Right ventricle myocardium superior (tissue), 1 donor: ENCODE data around the gene UEVLD. TPM values are rescaled to one million over a fixed set of nuclear protein-coding genes. Genes with fewer than 3 reads are reported as not detected.

Source experiments
- ATAC-seq: fragments of 200-7000 bp; cut with Tn5 transposase; one replicate; pipeline ENCODE4 v1.9.1; 2020; ENCODE audit warnings: mild to moderate bottlenecking; ENCODE audit not compliant: poor library complexity
- DNase-seq: peaks from one replicate; pipeline ENCODE4 v3.0.0-alpha.2; 2020
- intact Hi-C: fragments of 100-400 bp; cut with DNase I; formaldehyde crosslinking; loops from one replicate; pipeline ENCODE4 v1.11.2; 2022
- total RNA-seq: library from RNA; stranded (reverse); fragmentation: NEBNext Ultra II Directional; extraction: Animal tissue kit (Norgen Biotek cat#: 25700); gene quantifications from one replicate; pipeline ENCODE4 v1.2.1, GENCODE V29; 2021
- donor health status: DM: no; HTN: yes; CAD: no; lungs with severe emphysema.

UEVLD gene
- total RNA-seq, 1 donor from 2014 or later = 19.3 TPM

DNA sequence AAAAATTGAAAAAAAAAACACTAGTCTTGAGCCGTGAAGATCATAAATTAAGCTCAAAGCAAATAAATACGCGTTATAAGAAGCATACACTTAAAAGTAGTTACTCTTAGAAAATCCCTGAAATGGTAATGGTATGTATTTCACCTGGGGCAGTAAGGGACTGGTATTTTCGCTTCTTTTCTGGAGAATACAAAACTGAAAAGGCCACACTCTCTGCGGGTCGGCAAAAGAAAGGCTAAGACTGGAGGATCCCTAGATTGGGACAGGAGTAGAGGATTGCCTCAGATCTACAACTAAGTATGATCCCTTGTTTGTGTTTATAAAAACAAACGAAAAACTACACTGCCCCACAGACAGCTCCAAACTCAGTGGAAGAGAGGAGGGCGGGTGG is 62.4 kb downstream of the UEVLD start:
- DNase-seq (no peak), ATAC-seq (no peak)
- intact Hi-C loops = no loop called here

DNA sequence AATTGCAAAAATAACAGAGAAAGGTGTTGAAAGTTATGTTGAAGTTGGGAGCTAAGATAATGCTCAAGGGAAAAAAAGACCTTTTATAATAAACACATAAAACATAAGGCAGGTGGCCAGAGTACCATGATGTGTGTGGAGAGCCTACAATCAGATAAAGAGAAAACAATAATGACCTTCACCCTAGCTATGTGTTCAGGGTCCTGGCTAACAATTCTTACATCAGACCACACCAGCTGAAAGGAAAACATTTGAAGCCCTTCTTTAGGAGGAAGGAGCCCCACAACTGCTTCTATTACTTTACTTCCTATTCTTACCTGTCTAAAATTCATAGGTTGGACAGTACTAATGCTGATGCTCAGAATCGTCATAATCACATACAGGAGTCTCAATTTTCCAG is 64.3 kb downstream of the UEVLD start:
- intact Hi-C loops = no loop called here
- ATAC-seq (no peak), DNase-seq (no peak)

DNA sequence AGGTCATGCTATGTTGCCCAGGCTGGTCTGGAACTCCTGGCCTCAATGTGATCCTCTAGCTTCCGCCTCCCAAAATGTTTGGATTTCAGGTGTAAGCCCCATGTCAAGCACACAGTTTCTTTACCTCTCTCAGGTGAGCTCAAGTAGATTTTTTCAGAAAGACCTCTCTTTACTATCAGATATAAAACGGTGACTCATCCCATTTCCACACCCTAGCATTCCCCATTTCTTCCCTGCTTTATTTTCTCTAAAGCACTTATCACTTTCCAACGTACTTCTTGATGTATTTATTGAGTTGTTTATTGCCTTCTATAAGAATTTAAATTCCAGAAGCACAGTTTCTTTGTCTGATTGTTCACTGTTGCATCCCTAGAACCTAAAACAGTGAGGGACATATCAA is 65.5 kb downstream of the UEVLD start:
- no peak for DNase-seq
- intact Hi-C loops = no loop called here

DNA sequence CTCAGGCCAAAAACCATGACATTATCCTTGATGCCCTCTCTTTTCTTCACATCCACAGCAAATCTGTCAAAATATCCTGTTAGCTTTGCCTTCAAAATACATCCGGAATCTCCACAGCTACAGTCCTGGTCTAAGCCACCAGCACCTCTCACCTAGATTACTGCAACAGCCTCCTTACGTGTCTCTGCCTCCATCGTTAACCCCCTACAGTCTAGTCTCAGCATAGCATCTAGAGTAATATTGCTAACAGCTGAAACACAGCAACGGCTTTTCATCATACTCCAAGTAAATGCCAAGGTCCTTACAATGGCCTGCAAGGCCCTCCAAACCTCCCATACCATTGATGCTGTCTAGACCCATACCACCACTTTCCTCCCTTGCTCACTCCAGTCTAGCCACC is 66.1 kb downstream of the UEVLD start:
- ATAC-seq (no peak), DNase-seq (no peak)
- intact Hi-C loops = no loop called here

More for the DNA sequence above, 65.5 kb downstream of the UEVLD start:
- no peak for ATAC-seq

DNA sequence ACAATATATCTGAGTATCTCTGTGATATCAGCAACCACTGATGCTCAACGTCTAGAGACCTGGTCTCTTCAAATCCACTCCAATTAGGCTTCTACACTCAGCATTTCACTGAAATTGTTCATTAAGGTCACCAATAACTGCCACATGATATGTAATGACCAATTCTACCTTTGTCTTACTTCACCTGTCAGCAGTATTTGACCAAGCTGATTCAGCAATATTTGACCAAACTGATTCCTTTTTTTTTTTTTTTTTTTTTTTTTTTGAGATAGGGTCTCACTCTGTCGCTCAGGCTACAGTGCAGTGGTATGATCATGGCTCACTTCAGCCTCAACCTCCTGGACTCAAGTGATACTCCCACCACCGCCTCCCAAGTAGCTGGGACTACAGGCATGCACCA is 67.4 kb downstream of the UEVLD start:
- DNase-seq = no peak
- no peak for ATAC-seq
- intact Hi-C loops = no loop called here

DNA sequence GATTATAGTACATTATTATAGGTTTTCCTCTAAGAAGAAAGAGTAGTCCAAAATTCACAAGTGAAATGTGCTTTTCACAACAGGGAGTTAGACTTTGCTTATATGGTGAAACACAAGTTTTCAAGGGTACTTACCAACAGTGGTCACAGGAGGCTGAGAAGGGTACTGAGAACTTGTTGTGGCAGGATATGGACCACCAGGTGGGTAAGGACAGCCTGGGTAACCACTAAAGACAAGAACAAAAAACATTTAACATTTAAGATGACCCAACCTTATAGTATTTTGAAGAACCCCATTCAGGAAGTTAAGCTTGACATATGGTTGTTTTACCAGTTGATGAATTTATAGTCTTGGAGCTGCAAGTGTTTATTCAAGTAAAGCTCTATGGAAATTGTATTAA is 86.2 kb downstream of the UEVLD start:
- DNase-seq = no peak
- intact Hi-C loops = no loop called here
- ATAC-seq = no peak

DNA sequence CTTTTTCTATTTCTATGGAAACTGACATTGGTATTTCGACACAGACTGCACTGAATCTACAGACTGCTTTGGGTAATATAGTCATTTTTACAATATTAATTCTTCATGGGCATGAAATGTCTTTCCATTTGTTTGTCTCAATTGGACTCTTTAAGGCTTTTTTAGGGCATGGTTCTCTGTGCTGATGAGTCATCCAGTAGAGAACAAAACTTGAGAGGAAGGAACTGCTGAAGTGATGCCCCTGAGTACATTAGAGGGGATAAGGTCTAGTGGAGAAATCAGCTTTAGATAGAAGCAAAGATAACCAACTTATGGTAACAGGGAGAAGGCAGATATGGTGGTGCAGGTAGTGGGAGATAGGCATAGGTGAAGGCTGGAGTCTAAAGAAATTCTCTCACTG is 86.9 kb downstream of the UEVLD start:
- intact Hi-C loops = no loop called here
- no peak for ATAC-seq

DNA sequence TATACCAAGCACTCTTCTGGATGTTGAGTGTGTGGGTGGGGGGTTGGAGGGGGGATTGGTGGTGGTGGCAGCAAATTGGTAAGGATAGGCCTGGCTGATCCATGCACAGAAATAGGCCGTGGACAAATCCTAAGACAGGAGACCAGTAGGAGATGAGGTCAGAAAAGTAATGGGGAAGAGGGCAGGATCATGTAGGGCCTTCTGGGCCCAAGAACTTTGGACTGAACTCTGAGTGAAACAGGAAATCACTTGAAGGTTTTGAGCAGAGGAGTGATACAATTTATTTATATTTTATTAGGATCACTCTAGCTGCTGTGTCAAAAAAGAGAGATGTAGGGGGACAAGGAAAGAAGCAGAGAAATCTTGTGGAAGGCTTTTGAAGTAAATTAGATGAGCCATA is 90.5 kb downstream of the UEVLD start:
- intact Hi-C loops = no loop called here

More for the DNA sequence above, 86.9 kb downstream of the UEVLD start:
- no peak for DNase-seq

DNA sequence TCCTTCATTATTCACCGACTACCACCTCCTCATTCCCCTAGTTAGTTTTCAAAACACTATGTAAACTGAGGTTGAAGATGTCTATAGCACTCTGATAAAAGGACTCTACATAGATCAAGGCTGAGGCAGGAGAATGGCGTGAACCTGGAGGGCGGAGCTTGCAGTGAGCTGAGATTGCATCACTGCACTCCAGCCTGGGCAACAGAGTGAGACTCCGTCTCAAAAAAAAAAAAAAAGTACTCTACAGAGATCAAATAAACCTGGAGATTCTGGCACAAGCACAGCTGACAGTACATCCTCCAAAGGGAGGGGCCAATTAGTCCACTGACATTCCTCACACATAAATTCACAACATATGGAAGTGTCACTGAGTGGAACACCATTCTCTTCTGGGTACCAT is 92.8 kb downstream of the UEVLD start:
- no peak for DNase-seq
- intact Hi-C loops = no loop called here
- no peak for ATAC-seq

More for the DNA sequence above, 90.5 kb downstream of the UEVLD start:
- ATAC-seq (no peak), DNase-seq (no peak)

DNA sequence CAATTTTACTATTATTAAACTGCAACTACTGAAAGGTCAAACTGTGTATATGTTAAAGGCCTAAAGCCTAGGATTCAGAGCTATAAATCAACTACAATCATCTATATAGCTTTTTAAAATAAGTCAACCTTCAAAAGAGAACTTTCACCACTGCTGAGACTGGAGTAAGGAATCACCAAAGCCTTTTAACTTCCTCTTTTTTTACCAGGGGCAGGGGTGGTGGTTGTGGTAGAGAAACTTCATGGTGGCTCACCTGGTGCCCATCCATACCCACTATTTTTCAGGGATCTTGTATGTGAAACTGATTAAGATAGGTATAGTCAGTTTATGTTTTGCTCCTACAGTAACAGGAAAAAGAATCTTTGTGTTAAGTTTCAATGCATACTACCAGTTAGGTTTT is 93.3 kb downstream of the UEVLD start:
- ATAC-seq (no peak), DNase-seq (no peak)
- intact Hi-C loops = no loop called here

DNA sequence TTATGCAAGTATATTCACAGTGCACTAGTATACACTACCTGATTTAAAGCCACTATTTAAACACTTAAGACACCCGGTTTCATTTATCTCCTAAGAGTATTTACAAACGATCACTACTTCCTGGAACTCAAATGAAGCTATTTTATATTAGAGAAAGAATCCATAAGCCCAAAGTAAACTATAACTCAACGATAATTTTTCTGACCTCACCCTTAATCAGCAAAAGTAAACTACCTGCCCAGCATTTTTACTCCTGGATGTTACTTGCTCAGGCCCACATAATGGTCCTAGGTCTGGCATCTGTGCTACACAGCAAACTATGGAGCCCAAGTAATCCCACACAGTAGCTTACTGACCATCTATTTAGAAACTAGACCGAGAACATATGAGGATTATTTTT is 95.2 kb downstream of the UEVLD start:
- no peak for ATAC-seq
- DNase-seq = no peak
- intact Hi-C loops = no loop called here

DNA sequence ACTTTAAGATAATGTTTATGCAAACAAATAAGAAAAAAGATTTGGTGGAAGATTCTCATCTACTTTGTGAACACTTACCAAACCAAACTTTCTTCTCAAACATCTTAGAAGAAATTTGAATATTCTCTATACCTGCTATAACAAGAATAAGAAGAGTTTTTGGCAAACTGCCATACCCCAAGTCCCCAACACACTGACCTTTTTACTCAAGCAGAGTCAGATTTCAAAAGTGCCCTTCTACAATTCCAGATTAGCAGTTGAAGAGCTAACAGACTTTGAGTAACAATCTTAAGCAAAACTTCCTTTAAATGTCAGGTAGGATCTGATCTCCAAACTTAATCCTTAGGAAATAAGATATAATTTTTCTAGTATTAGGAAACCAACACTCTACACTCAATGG is 95.6 kb downstream of the UEVLD start:
- ATAC-seq = no peak
- intact Hi-C loops = no loop called here

DNA sequence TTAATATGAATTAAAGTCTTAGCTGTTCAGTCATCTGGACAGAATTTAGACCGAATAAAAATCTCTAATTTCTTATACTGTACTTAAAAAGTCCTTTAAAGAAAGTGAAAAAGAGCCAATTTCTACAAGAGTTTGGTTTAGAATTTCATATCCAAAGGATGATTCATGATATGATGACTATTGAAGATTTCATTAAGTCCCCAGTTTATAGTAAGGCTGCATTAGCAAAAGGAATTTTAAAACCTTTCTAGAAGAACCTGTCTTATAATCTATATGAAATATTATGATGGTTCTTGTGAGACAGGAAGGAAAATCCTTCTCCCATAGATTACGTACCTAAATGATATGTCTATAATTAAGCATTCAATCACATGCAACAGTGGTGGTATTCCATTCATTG is 96.6 kb downstream of the UEVLD start:
- no peak for ATAC-seq
- intact Hi-C loops = no loop called here
- no peak for DNase-seq

More for the DNA sequence above, 95.6 kb downstream of the UEVLD start:
- DNase-seq = no peak

DNA sequence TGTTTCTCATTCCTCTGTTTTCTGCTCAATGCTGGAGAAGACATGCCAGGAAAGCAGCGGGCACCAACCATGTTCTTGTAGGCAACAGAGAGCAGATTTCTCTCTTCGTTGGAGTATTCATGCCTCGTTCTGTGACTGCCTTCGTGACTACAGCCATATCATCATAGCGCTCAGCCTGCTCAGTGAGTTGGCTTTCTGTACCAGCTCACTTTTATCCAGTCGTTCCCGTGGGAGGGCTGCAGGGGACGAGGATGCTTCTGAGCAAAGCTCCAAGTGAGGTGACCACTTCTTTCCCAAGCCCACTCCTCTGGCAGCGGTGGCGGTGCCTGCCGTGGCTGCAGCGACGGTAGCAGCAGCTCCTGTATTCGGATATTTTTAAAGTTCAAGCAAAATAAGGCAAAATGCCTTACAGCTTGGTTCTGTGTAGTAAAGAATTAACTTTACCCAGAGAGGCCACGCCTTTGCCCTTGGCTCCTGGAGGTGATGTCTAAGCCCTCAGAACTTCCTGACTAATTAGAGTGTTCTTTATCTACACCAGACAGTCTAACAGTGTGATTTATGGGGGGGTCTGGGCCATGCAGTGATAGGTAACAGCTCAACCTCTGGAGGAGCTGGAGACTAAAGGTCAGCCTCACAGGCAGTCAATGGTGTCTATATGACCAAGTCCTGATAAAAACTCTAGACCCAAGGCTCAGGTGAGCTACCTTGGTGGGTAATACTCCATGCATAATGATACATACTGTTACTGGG is 97.6 kb downstream of the UEVLD start:
- intact Hi-C loops = no loop called here
- no peak for DNase-seq
- no peak for ATAC-seq

DNA sequence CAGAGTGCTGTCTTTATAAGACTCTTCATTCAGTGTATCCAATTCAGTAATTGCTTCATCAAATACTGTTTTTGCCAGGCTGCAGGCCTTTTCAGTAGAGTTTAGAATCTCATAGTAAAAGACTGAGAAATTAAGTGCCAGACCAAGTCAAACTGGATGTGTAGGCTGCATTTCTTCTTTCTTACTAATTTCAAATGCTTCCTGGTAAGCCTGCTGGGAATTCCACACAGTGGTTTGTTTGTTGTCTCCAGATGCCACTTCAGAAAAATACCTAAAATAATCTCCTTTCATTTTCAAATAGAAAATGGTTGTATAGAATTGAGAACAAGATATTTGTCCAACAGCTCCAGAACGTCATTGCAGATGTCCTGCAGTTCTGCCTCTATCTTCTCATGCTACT is 98.2 kb downstream of the UEVLD start:
- DNase-seq (no peak), ATAC-seq (no peak)
- intact Hi-C loops = no loop called here

DNA sequence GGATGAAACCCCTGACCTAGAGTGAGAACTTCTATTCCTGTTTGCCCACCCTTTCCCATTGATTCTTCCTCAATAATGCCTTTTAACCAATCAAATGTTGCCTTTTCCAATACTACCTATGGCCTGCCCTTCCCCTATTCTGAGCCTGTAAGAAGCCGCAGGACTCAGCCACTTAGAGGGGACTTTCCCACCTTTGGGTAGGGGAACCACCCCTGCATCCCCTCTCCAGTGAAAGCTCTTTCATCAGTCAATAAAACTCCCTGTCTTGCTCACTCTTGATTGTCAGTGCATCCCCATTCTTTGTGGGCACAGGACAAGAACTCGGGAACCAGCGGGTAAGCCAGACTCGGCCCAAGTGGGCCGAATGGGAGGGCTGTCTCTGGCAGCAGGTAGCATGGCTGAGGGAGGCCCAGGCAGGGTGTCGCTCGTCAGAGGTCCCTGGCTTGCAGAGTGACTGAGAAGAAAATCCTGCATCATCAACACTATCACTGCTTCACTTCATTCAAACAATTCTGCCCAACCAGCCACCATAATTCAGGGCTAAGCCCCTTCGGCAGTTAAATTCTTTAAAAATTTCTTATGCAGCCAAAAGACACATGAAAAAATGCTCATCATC is 102.5 kb downstream of the UEVLD start:
- DNase-seq (no peak), ATAC-seq (no peak)
- intact Hi-C loops = no loop called here

Other genes with a start within 250 kb of the UEVLD start
- gene LDHA, start 194.2 kb downstream of the UEVLD start, total RNA-seq = 302 TPM
- gene LDHC, start 176.4 kb downstream of the UEVLD start, total RNA-seq = not detected
- not detected for gene LDHAL6A, start 132.9 kb downstream of the UEVLD start, total RNA-seq
- 56.2 TPM for gene TSG101, start 61.8 kb downstream of the UEVLD start, total RNA-seq
- 13.3 TPM for gene MISFA, start 11.1 kb upstream of the UEVLD start, total RNA-seq
- 8.2 TPM for gene SPTY2D1, start 45.6 kb upstream of the UEVLD start, total RNA-seq
- gene TMEM86A, start 110.0 kb upstream of the UEVLD start, total RNA-seq = 4.3 TPM
- gene IGSF22, start 137.5 kb upstream of the UEVLD start, total RNA-seq = 0.86 TPM
- gene PTPN5, start 203.1 kb upstream of the UEVLD start, total RNA-seq = 1.0 TPM